Measurements from ENCODE around the gene PSMC3.

PSMC3 gene

DNA sequence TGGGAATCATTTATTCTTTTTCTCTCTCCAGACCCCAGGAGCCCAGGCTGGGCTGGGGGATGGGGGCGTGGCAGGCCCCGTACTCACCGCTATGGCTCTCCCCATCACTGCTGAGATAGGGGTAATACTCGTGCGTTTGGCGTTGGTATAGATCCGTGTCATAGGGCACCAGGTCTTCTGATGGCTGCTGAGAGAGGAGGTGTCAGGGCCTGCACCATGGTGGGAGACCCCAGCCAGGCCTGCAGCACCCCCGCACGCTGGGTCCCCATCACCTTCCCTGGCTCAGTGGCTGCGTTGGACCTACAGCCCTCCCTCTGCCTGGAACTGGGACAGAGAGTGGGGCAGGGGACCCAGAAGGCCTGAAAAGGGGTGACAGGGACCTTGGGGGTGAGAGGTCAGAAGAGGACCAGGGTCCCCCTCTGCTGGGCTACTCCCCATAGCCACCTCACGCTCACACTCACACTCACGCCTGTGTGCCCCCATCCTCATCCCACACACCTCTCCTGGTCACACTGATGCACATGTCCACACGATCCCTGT lies 50.6 kb downstream of the PSMC3 start:
- DNase-seq (ENCODE audit: low spot score) = no peak

DNA sequence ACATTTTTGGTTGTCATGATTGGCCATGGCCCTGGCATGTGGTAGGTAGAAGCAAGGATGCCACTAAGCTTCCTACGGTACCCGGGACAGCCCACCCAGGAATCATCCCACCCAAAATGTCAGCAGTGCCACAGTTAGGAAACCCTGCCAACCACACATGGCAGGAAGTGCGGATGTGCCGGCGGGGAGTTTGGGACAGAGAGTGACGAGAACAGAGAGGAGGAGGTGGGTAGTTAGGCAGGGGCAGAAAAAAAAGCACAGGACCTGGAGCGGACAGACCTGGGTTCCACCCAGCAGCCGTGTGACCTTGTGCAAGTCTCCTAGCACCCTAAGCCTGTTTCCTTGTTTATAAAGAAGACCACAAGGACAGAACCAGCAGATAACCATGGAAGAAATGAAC lies 51.2 kb downstream of the PSMC3 start:
- no peak for DNase-seq (ENCODE audit: low spot score)

DNA sequence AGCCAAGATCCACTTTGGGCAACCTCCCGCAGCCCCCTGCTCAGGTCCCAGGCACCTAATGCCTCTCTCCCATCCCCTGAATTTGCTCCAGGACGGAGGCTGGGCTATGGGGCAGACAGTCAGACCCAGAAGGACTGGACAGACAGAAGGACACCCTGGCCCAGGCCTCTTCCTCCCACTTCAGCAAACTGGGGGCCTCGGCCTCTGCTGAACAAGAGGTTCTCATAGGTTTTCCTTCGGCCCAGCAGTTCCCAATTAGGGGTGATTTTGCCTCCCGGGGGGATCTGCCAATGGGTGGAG lies 51.6 kb downstream of the PSMC3 start:
- DNase-seq (ENCODE audit: low spot score) = no peak

DNA sequence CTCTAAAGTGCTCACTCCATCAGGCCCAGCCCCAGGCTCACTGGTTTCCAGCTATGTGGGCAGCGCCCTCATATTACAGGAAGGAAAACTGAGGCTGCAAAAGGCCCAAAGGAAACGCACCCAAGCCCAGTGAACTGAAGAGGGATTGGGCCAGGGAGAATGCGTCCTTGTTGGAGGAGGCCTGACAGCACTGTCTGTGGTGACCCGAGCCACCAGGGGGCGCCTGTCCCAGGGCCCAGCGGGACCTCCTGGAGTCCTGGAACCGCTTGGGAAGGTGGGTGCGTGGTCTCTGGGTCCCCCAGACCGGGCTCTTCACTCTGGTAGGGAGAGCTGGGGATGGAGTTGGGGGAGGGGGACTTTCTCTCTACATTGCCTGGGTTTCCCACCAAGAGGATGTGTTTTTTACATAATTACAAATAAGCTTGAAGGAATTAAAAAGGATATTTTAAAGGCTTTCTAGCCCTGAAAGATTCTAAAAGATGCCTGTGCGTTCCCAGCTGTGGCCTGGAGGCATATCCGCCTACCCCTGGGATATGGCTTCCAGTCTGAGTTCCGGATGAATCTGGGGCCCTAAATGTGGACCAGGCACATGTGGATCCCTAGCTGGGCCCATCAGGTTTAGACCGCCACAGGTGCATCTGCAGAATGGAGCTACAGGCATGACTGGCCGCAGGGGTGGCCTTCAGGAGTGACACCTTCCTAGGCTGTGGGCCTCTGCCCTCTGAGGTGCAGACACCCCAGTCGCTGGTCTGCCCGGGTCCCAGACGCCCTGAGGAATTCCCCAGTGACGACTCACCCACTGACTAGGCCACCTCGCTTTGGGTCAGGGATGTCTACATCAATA lies 52.1 kb downstream of the PSMC3 start:
- peak; percentile 81 for DNase-seq (ENCODE audit: low spot score)

DNA sequence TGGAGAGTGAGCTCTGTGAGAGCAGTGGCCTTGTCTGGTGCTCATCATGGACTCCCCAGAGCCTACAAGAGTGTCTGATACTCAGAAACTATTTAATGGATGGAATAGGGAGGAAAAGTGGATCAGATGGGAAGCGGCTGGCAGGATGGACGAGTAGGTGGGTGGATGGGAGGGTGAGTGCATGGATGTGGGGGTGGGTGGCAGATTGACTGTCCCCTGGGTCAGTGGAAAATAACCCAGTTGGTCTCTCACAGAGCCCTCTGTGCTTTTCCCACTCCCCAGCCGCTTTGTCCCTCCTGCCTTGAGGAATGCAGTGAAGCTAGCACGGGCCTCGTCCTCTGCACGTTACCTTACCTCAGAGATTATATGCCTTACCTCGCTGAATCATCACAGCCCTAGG lies 53.8 kb downstream of the PSMC3 start:
- DNase-seq (ENCODE audit: low spot score) = no peak

DNA sequence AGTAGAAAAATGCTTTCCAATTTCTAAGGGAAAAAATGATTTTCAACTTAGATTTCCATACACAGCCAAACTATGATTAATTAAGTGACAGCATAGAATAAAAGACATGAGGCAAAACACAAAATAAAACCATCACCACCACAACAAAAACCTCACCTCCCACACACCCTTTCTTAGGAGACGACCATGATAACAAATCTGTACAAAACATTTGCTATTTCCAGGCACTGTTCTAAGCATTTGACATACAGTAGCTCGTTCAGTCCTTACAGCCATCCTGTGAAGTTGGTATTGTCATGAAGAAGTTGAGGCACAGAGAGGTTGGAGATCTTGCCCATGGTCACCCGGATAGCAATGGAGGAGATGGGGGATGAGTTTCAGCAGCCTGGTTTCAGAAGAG lies 56.6 kb downstream of the PSMC3 start:
- DNase-seq (ENCODE audit: low spot score) = no peak

Data from HuH-7.5 (cell line).